Measurements from ENCODE around the gene PKN3. TPM values are rescaled to one million over a fixed set of nuclear protein-coding genes. Genes with fewer than 3 reads are reported as not detected.

PKN3 gene
- total RNA-seq, 1 experiment from 2014 or later = 1.1 TPM

- BruUV-seq (replicated peaks) = no TSS peak
These were observed 32.5 kb upstream of the PKN3 start for GRCh38 chr9:128669786-128670185.

GRCh38 chr9:128675382-128675781 is 26.9 kb upstream of the PKN3 start:
- H3K4me1 Mint-ChIP-seq (ENCODE audit: insufficient read depth, unreplicated experiment) = no peaks in the 10 kb centered on the region
- H3K9me3 Mint-ChIP-seq (ENCODE audit: unreplicated experiment) = no peaks in the 10 kb centered on the region
- POLR2A ChIA-PET = interaction anchor here (1.6 to 4.1 kb wide), 2 partner anchors 9 to 15 kb away, joined by 6 to 20 read pairs; no protein-coding TSS in a partner anchor
- no peak for TF ChIP-seq CTCF (IDR thresholded peaks at IDR 0.05; ENCODE audit: unreplicated experiment)
- no peak overlapping the region for H3K27ac Mint-ChIP-seq (ENCODE audit: low read depth, unreplicated experiment)
- CTCF ChIA-PET = interaction anchor here (0.9 to 1.2 kb wide), 3 partner anchors 40 to 313 kb away, joined by 3 to 5 read pairs (median 3); no protein-coding TSS in a partner anchor
- peaks cover 16% of the 10 kb centered on the region for H3K36me3 Mint-ChIP-seq (ENCODE audit: insufficient read depth, unreplicated experiment)
- H3K4me3 Mint-ChIP-seq (ENCODE audit: unreplicated experiment) = no peak overlapping the region
- no peaks in the 10 kb centered on the region for H3K27me3 Mint-ChIP-seq (ENCODE audit: insufficient read depth, unreplicated experiment)
- no peak for DNase-seq (ENCODE audit: unreplicated experiment)
- intact Hi-C loops (cut with micrococcal nuclease) = no loop called here
- BruUV-seq (replicated peaks) = no TSS peak

More at GRCh38 chr9:128669786-128670185, 32.5 kb upstream of the PKN3 start:
- Mint-ChIP-seq H3K4me3 (ENCODE audit: unreplicated experiment) (no peak overlapping the region), H3K9me3 (ENCODE audit: unreplicated experiment) (no peaks in the 10 kb centered on the region), H3K4me1 (ENCODE audit: insufficient read depth, unreplicated experiment) (no peaks in the 10 kb centered on the region), H3K27ac (ENCODE audit: low read depth, unreplicated experiment) (no peak overlapping the region), H3K27me3 (ENCODE audit: insufficient read depth, unreplicated experiment) (no peaks in the 10 kb centered on the region), H3K36me3 (ENCODE audit: insufficient read depth, unreplicated experiment) (peaks cover 12% of the 10 kb centered on the region)
- TF ChIP-seq CTCF (IDR thresholded peaks at IDR 0.05; ENCODE audit: unreplicated experiment) = no peak
- intact Hi-C loops (cut with micrococcal nuclease) = no loop called here
- POLR2A ChIA-PET = interaction anchor here (1.1 to 1.6 kb wide), 3 partner anchors 8 to 14 kb away, joined by 3 to 4 read pairs (median 4); no protein-coding TSS in a partner anchor
- CTCF ChIA-PET = interaction anchor here (0.7 to 1.4 kb wide), 2 partner anchors 34 to 55 kb away, joined by 3 to 5 read pairs; no protein-coding TSS in a partner anchor
- DNase-seq (ENCODE audit: unreplicated experiment) = no peak

- Mint-ChIP-seq H3K36me3 (ENCODE audit: insufficient read depth, unreplicated experiment) (peaks cover 24% of the 10 kb centered on the region), H3K4me1 (ENCODE audit: insufficient read depth, unreplicated experiment) (peaks cover under 1% of the 10 kb centered on the region), H3K27ac (ENCODE audit: low read depth, unreplicated experiment) (no peak overlapping the region), H3K27me3 (ENCODE audit: insufficient read depth, unreplicated experiment) (no peaks in the 10 kb centered on the region), H3K4me3 (ENCODE audit: unreplicated experiment) (no peak overlapping the region), H3K9me3 (ENCODE audit: unreplicated experiment) (no peaks in the 10 kb centered on the region)
- no peak for DNase-seq (ENCODE audit: unreplicated experiment)
- ChIA-PET POLR2A (interaction anchor here (0.8 to 1.0 kb wide), 2 partner anchors 10 to 11 kb away, joined by 3 read pairs; partner anchors contain the start of gene SET), CTCF (interaction anchor here (0.6 to 0.7 kb wide), 4 partner anchors 8 to 318 kb away, joined by 3 to 4 read pairs (median 4); no protein-coding TSS in a partner anchor)
- intact Hi-C loops (cut with micrococcal nuclease) = no loop called here
- BruUV-seq (replicated peaks) = no TSS peak
- no peak for TF ChIP-seq CTCF (IDR thresholded peaks at IDR 0.05; ENCODE audit: unreplicated experiment)
These were observed 24.5 kb upstream of the PKN3 start for GRCh38 chr9:128677794-128678193.

- peaks cover 29% of the 10 kb centered on the region for H3K36me3 Mint-ChIP-seq (ENCODE audit: insufficient read depth, unreplicated experiment)
- BruUV-seq (replicated peaks) = TSS peak; percentile 77
- H3K9me3 Mint-ChIP-seq (ENCODE audit: unreplicated experiment) = no peaks in the 10 kb centered on the region
- TF ChIP-seq CTCF (IDR thresholded peaks at IDR 0.05; ENCODE audit: unreplicated experiment) = no peak
- H3K4me1 Mint-ChIP-seq (ENCODE audit: insufficient read depth, unreplicated experiment) = peaks cover 33% of the 10 kb centered on the region
- peak; percentile 93 for DNase-seq (ENCODE audit: unreplicated experiment)
- POLR2A ChIA-PET = interaction anchor here (0.6 to 4.2 kb wide), 32 partner anchors 9 to 352 kb away, joined by 3 to 64 read pairs (median 6); partner anchors contain the start of genes DOLK, DYNC2I2, NUP188 and PKN3
- peak overlapping the region; percentile 100 for H3K4me3 Mint-ChIP-seq (ENCODE audit: unreplicated experiment)
- CTCF ChIA-PET = interaction anchor here (0.6 to 3.2 kb wide), 4 partner anchors 25 to 134 kb away, joined by 3 to 17 read pairs (median 4); partner anchors contain the start of gene ENDOG
- intact Hi-C loops (cut with micrococcal nuclease) = loop anchor here (5.0 kb wide), 1 partner anchor 46 kb away; no protein-coding TSS in a partner anchor
- no peaks in the 10 kb centered on the region for H3K27me3 Mint-ChIP-seq (ENCODE audit: insufficient read depth, unreplicated experiment)
- peak overlapping the region; percentile 98 for H3K27ac Mint-ChIP-seq (ENCODE audit: low read depth, unreplicated experiment)
These were observed 18.8 kb upstream of the PKN3 start for GRCh38 chr9:128683340-128684064.

All from MCF 10A (cell line).